VCaP (cell line): ENCODE measurements around the gene INPP5B.

Source experiments
- H3K27ac ChIP-seq: fragments of 450-650 bp; 2 replicates; pipeline ENCODE4 v1.5.1; 2017
- CTCF ChIP-seq: fragments of 450-650 bp; conservative IDR thresholded peaks from 2 replicates; pipeline ENCODE4 v1.5.1; 2017; ENCODE audit warnings: mild to moderate bottlenecking, moderate library complexity

The INPP5B gene

GRCh38 chr1:37888022-37888700 is 58.7 kb downstream of the INPP5B start:
- no peak for TF ChIP-seq CTCF
- H3K27ac ChIP-seq, result no peak overlapping the region

GRCh38 chr1:37884145-37884544 is 62.7 kb downstream of the INPP5B start:
- no peak for TF ChIP-seq CTCF

DNA sequence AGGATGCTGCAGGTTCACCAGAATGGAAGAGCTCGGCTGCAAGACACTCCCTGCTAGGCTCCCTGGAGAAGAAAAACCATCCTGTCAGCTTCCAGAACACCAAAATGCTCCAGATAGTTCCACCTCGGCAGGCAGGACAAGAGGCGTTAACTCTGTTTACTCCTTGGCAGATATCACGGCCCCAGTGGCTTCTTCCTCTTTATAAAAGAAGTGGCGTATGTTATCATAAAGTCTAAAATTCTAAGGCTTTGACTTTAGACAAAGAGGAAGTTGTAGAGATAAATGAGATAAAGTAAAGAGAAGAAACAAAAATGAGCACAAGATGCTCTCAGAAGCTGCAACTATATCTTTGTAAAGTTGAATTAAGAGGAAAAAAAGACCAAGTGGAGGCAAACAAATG is 63.2 kb downstream of the INPP5B start:
- no peak for TF ChIP-seq CTCF
- peak overlapping the region; percentile 50 for H3K27ac ChIP-seq

More at GRCh38 chr1:37884145-37884544, 62.7 kb downstream of the INPP5B start:
- H3K27ac ChIP-seq, result peak overlapping the region; percentile 50

DNA sequence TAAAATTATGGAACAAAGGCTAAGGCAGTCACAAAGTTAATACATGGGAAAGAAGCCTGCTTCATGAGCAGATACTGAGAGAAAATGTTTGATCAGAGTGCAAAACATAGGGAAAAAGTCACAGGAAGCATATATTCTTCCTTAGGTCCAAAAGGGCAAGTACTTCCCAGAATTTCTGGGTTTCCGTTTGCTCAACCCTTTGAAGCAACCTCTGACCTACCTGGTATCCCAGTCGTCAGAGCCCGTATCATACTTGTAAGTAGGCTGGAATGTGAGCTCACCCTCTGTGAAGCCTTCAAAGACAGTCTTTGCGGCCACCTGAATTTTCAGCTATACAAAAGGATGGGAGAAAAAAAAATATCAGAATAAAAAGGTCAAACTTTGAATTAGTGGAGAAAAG is 67.0 kb downstream of the INPP5B start:
- no peak for TF ChIP-seq CTCF
- no peak overlapping the region for H3K27ac ChIP-seq

DNA sequence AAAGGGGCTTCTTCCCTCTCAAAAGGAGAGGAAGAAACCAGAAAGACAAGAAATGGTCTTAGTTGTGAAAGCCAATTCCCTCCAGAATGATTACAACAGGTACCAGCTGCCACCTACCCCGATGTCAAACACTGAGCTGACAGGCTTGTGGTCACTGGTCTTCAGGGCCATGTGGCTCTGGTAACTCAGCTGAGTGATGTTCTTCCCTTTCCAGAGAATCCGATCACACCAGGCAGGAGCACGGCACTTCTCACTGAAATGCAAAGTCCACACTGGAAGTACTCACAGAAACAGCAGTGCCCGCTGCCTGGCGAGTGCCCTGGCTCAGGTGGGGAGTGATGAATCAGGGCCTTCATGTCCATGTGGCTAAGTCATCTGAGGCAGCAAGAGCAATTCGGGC is 68.8 kb downstream of the INPP5B start:
- H3K27ac ChIP-seq, result no peak overlapping the region
- no peak for TF ChIP-seq CTCF

- peak; percentile 68 for TF ChIP-seq CTCF
- H3K27ac ChIP-seq, result no peak overlapping the region
Observed at GRCh38 chr1:37875833-37876232, 71.0 kb downstream of the INPP5B start.

DNA sequence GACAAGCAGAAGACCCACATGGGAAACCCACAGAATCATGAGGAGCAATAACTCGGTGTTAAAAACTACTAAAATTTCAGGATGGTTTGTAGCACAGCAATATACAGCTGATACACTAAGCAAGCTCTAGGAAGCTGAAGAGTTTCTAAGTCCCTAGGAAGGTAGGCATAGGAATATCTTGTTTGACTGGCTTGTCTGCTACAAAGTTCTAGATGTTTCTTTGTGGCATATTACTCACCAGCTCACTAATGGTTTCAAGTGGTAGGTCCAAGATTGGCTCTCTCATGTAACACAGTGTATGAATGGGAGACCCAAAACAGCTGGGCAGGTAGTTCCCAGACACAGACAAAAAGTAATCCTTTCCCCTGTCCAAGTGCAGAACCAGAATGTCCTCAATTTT is 74.2 kb downstream of the INPP5B start:
- H3K27ac ChIP-seq, result no peak overlapping the region

More for the DNA sequence above, 74.2 kb downstream of the INPP5B start:
- TF ChIP-seq CTCF, result no peak
